Panc1 (cell line): ENCODE results near the gene DHX57.

ENCODE experiments used
- TF ChIP-seq, protein P1 (sequence below): fragments of 450-650 bp; IDR thresholded peaks from 2 replicates; pipeline ENCODE4 v1.5.1; 2017; ENCODE audit warnings: mild to moderate bottlenecking
- TF ChIP-seq, protein P2 (sequence below), 2 experiments: IDR thresholded peaks; 2 replicates each; pipeline ENCODE4 v1.6.1; 2011 to 2012; ENCODE audit warnings: low read depth in 2 of 2, control low read depth in 1 of 2, low read length in 1 of 2, mild to moderate bottlenecking in 1 of 2, moderate library complexity in 1 of 2; ENCODE audit not compliant: insufficient read depth in 1 of 2

DNA sequence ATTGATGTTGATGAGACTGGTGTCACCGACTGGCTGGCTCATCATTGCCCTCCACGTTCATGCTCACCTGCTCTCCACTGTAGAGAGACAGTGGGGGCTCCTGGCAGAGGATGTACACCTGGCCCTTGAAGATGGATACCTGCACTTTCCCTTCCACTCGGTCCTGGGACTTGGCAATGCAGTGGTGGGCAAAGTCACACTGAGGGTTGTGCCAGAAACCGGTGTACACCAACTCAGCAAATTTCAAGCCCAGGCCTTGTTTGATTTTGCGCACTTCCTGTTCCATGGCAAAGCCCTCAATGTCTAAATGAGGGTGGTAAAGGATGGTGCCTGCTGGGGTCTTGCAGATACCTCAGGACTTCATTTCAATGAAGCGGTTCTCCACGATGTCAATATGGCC is 65.2 kb downstream of the DHX57 start:
- TF ChIP-seq, protein P1, sequence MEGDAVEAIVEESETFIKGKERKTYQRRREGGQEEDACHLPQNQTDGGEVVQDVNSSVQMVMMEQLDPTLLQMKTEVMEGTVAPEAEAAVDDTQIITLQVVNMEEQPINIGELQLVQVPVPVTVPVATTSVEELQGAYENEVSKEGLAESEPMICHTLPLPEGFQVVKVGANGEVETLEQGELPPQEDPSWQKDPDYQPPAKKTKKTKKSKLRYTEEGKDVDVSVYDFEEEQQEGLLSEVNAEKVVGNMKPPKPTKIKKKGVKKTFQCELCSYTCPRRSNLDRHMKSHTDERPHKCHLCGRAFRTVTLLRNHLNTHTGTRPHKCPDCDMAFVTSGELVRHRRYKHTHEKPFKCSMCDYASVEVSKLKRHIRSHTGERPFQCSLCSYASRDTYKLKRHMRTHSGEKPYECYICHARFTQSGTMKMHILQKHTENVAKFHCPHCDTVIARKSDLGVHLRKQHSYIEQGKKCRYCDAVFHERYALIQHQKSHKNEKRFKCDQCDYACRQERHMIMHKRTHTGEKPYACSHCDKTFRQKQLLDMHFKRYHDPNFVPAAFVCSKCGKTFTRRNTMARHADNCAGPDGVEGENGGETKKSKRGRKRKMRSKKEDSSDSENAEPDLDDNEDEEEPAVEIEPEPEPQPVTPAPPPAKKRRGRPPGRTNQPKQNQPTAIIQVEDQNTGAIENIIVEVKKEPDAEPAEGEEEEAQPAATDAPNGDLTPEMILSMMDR, result no peak
- TF ChIP-seq, protein P2, sequence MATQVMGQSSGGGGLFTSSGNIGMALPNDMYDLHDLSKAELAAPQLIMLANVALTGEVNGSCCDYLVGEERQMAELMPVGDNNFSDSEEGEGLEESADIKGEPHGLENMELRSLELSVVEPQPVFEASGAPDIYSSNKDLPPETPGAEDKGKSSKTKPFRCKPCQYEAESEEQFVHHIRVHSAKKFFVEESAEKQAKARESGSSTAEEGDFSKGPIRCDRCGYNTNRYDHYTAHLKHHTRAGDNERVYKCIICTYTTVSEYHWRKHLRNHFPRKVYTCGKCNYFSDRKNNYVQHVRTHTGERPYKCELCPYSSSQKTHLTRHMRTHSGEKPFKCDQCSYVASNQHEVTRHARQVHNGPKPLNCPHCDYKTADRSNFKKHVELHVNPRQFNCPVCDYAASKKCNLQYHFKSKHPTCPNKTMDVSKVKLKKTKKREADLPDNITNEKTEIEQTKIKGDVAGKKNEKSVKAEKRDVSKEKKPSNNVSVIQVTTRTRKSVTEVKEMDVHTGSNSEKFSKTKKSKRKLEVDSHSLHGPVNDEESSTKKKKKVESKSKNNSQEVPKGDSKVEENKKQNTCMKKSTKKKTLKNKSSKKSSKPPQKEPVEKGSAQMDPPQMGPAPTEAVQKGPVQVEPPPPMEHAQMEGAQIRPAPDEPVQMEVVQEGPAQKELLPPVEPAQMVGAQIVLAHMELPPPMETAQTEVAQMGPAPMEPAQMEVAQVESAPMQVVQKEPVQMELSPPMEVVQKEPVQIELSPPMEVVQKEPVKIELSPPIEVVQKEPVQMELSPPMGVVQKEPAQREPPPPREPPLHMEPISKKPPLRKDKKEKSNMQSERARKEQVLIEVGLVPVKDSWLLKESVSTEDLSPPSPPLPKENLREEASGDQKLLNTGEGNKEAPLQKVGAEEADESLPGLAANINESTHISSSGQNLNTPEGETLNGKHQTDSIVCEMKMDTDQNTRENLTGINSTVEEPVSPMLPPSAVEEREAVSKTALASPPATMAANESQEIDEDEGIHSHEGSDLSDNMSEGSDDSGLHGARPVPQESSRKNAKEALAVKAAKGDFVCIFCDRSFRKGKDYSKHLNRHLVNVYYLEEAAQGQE (IDR thresholded peaks at IDR 0.05; ENCODE audit: insufficient read depth in 1 of 2, low read depth in 2 of 2, low read length in 1 of 2), result no peak
